GM18511 (cell line): Measurements from ENCODE around the gene LRRFIP2.
"Not testable (repeated sequence)": the region's sequence is repeated elsewhere in the genome, so short reads cannot be mapped to it uniquely, and the experiment has no call there.

Experiments
- ATAC-seq: cut with Tn5 transposase; IDR thresholded peaks from one replicate; pipeline ENCODE4 v1.9.1; 2021; ENCODE audit warnings: mild to moderate bottlenecking, moderate library complexity; ENCODE audit not compliant: unreplicated experiment

Gene LRRFIP2

GRCh38 chr3:37146927-37147326, 27.5 kb downstream of the LRRFIP2 start:
- ATAC-seq, result not testable (repeated sequence)

- ATAC-seq, result no peak
These were observed 28.8 kb downstream of the LRRFIP2 start for GRCh38 chr3:37145611-37146010.

- no peak for ATAC-seq
These were observed 29.6 kb downstream of the LRRFIP2 start for GRCh38 chr3:37144806-37145205.

- no peak for ATAC-seq
These were observed 30.6 kb downstream of the LRRFIP2 start for GRCh38 chr3:37143821-37144220.

- ATAC-seq, result no peak
These were observed 32.7 kb downstream of the LRRFIP2 start for GRCh38 chr3:37141676-37142075.

GRCh38 chr3:37140899-37141541, 33.4 kb downstream of the LRRFIP2 start:
- no peak for ATAC-seq

- ATAC-seq, result peak; percentile 64
These were observed 34.8 kb downstream of the LRRFIP2 start for GRCh38 chr3:37139567-37140052.

- no peak for ATAC-seq
These were observed 35.6 kb downstream of the LRRFIP2 start for GRCh38 chr3:37138816-37139215.

- no peak for ATAC-seq
These were observed 36.9 kb downstream of the LRRFIP2 start for GRCh38 chr3:37137516-37137915.

GRCh38 chr3:37136067-37136466, 38.3 kb downstream of the LRRFIP2 start:
- no peak for ATAC-seq

GRCh38 chr3:37135561-37135960, 38.8 kb downstream of the LRRFIP2 start:
- no peak for ATAC-seq

- no peak for ATAC-seq
These were observed 42.0 kb downstream of the LRRFIP2 start for GRCh38 chr3:37132334-37132733.

GRCh38 chr3:37131860-37132144, 42.6 kb downstream of the LRRFIP2 start:
- ATAC-seq, result no peak

- ATAC-seq, result no peak
These were observed 43.2 kb downstream of the LRRFIP2 start for GRCh38 chr3:37130984-37131859.

- ATAC-seq, result no peak
These were observed 43.9 kb downstream of the LRRFIP2 start for GRCh38 chr3:37130448-37130847.

GRCh38 chr3:37129871-37130270, 44.5 kb downstream of the LRRFIP2 start:
- ATAC-seq, result peak; percentile 73

GRCh38 chr3:37127340-37127739, 47.0 kb downstream of the LRRFIP2 start:
- ATAC-seq, result no peak

GRCh38 chr3:37126856-37127255, 47.5 kb downstream of the LRRFIP2 start:
- no peak for ATAC-seq

- ATAC-seq, result no peak
These were observed 48.9 kb downstream of the LRRFIP2 start for GRCh38 chr3:37125195-37126073.

GRCh38 chr3:37124435-37124834, 49.9 kb downstream of the LRRFIP2 start:
- ATAC-seq, result no peak

- ATAC-seq, result no peak
These were observed 51.1 kb downstream of the LRRFIP2 start for GRCh38 chr3:37123292-37123691.
